ENCODE measurements around the gene DDO.

GRCh38 chr6:110342759-110343158 is 72.6 kb downstream of the DDO start:
- TF ChIP-seq TARDBP (IDR thresholded peaks at IDR 0.05) (no peak), SP1 (IDR thresholded peaks at IDR 0.05) (no peak), BHLHE40 (IDR thresholded peaks at IDR 0.05; ENCODE audit: borderline replicate concordance) (no peak), LEF1 (IDR thresholded peaks at IDR 0.05; ENCODE audit: borderline replicate concordance) (no peak), FOXK2 (IDR thresholded peaks at IDR 0.05) (no peak), CTBP1 (IDR thresholded peaks at IDR 0.05; ENCODE audit: borderline replicate concordance) (no peak), ELF4 (IDR thresholded peaks at IDR 0.05) (no peak), ARNT (IDR thresholded peaks at IDR 0.05) (no peak), L3MBTL2 (conservative IDR thresholded peaks at IDR 0.05) (no peak)
